IMR-90 (cell line): Measurements from ENCODE around the gene CDC42BPA. TPM values are rescaled to one million over a fixed set of nuclear protein-coding genes. Genes with fewer than 3 reads are reported as not detected.

Experiments
- ATAC-seq: fragments of 200-7000 bp; cut with Tn5 transposase; 2 replicates; pipeline ENCODE4 v1.9.1; 2020; ENCODE audit warnings: low read depth, mild to moderate bottlenecking, moderate library complexity
- BruUV-seq: library from RNA; stranded (reverse); fragments of 400-500 nt; replicated peaks from 2 replicates; lab custom pipeline; 2021; lab: Mats Ljungman, UMichigan
- CTCF ChIA-PET: fragments of 300-600 bp; formaldehyde crosslinking; extraction: SDS; loops from one replicate; lab custom pipeline; 2021; ENCODE audit warnings: antibody characterized with exemption; lab: Yijun Ruan, JAX
- POLR2A ChIA-PET: fragments of 300-600 bp; sonication (Branson Sonifier 250); formaldehyde crosslinking; loops from one replicate; lab custom pipeline; 2022; ENCODE audit warnings: antibody characterized with exemption; ENCODE audit not compliant: unreplicated experiment; lab: Charles Lee
- DNase-seq: peaks from one replicate; pipeline ENCODE4 v3.0.0; 2013
- H2AFZ ChIP-seq: replicated peaks from 2 replicates; pipeline ENCODE3; 2013; ENCODE audit warnings: low read length, mild to moderate bottlenecking; ENCODE audit not compliant: poor library complexity
- H2AK5ac ChIP-seq: 2 replicates; pipeline ENCODE4 v1.6.1; 2013; ENCODE audit warnings: low read depth, low read length, inconsistent platforms
- H2AK9ac ChIP-seq: replicated peaks from 2 replicates; pipeline ENCODE3; 2013; ENCODE audit warnings: mild to moderate bottlenecking, low read depth, low read length, moderate library complexity; ENCODE audit not compliant: poor library complexity
- H2BK120ac ChIP-seq: 2 replicates; pipeline ENCODE4 v1.6.1; 2013; ENCODE audit warnings: low read depth, low read length, inconsistent platforms
- H2BK15ac ChIP-seq: 3 replicates; pipeline ENCODE4 v1.6.1; 2013; ENCODE audit warnings: low read depth, low read length, inconsistent platforms
- H2BK20ac ChIP-seq: 2 replicates; pipeline ENCODE4 v1.6.1; 2013; ENCODE audit warnings: low read depth, mild to moderate bottlenecking, inconsistent platforms, low read length, moderate library complexity
- H2BK5ac ChIP-seq: 2 replicates; pipeline ENCODE4 v1.6.1; 2013; ENCODE audit warnings: mild to moderate bottlenecking, low read depth, low read length, inconsistent platforms; ENCODE audit not compliant: poor library complexity, severe bottlenecking
- H3K14ac ChIP-seq: replicated peaks from 2 replicates; pipeline ENCODE4 v1.6.1; 2013; ENCODE audit warnings: low read depth, low read length, inconsistent platforms
- H3K18ac ChIP-seq: 2 replicates; pipeline ENCODE4 v1.6.1; 2013; ENCODE audit warnings: low read depth, low read length, control low read depth
- H3K23ac ChIP-seq: 2 replicates; pipeline ENCODE4 v1.6.1; 2013; ENCODE audit warnings: low read depth, low read length, inconsistent platforms
- H3K27ac ChIP-seq: 2 replicates; pipeline ENCODE4 v1.5.1; 2013; ENCODE audit warnings: mild to moderate bottlenecking, control low read depth, low read length; ENCODE audit not compliant: insufficient read depth
- H3K27me3 ChIP-seq: 2 replicates; pipeline ENCODE4 v1.6.1; 2013; ENCODE audit warnings: low read length; ENCODE audit not compliant: control insufficient read depth, insufficient read depth
- H3K36me3 ChIP-seq: 2 replicates; pipeline ENCODE4 v1.6.1; 2013; ENCODE audit warnings: low read length, mixed read lengths; ENCODE audit not compliant: control insufficient read depth, insufficient read depth
- H3K4ac ChIP-seq: 2 replicates; pipeline ENCODE4 v1.6.1; 2013; ENCODE audit warnings: low read depth, low read length, inconsistent platforms
- H3K4me1 ChIP-seq: 2 replicates; pipeline ENCODE4 v1.6.1; 2013; ENCODE audit warnings: low read length, mixed read lengths; ENCODE audit not compliant: control insufficient read depth, insufficient read depth
- H3K4me2 ChIP-seq: 2 replicates; pipeline ENCODE4 v1.6.1; 2013; ENCODE audit warnings: low read depth, mild to moderate bottlenecking, control low read depth, low read length, moderate library complexity
- H3K4me3 ChIP-seq: 2 replicates; pipeline ENCODE4 v1.5.1; 2013; ENCODE audit warnings: low read depth, mild to moderate bottlenecking, control low read depth, low read length, moderate library complexity; ENCODE audit not compliant: insufficient read depth
- H3K56ac ChIP-seq: 2 replicates; pipeline ENCODE4 v1.6.1; 2013; ENCODE audit warnings: low read length, inconsistent platforms; ENCODE audit not compliant: insufficient read depth; ENCODE audit errors: extremely low read depth
- H3K79me1 ChIP-seq, 2 experiments: 2 replicates each; pipeline ENCODE4 v1.6.1; 2013; ENCODE audit warnings: low read length in 2 of 2, inconsistent platforms in 1 of 2, low read depth in 1 of 2
- H3K9ac ChIP-seq: 2 replicates; pipeline ENCODE4 v1.6.1; 2013; ENCODE audit warnings: low read depth, low read length, control low read depth
- H3K9me1 ChIP-seq: 2 replicates; pipeline ENCODE4 v1.6.1; 2013; ENCODE audit warnings: low read length, inconsistent platforms; ENCODE audit not compliant: insufficient read depth
- H3K9me3 ChIP-seq: 2 replicates; pipeline ENCODE4 v1.6.1; 2013; ENCODE audit warnings: low read length; ENCODE audit not compliant: control insufficient read depth, insufficient read depth
- H4K20me1 ChIP-seq: 2 replicates; pipeline ENCODE4 v1.6.1; 2013; ENCODE audit warnings: low read length, inconsistent platforms; ENCODE audit not compliant: insufficient read depth
- H4K5ac ChIP-seq: 2 replicates; pipeline ENCODE4 v1.6.1; 2013; ENCODE audit warnings: mild to moderate bottlenecking, low read depth, low read length, control low read depth
- H4K8ac ChIP-seq, 2 experiments: 2 replicates each; pipeline ENCODE4 v1.6.1; 2013; ENCODE audit warnings: low read depth in 2 of 2, low read length in 2 of 2, control low read depth in 1 of 2, inconsistent platforms in 1 of 2
- H4K91ac ChIP-seq: 2 replicates; pipeline ENCODE4 v1.6.1; 2013; ENCODE audit warnings: low read depth, low read length, inconsistent platforms; ENCODE audit not compliant: insufficient read depth
- NFE2L2 ChIP-seq: fragments of 150-350 bp; IDR thresholded peaks from 2 replicates; pipeline ENCODE4 v1.6.1; 2016; ENCODE audit warnings: low read depth, mild to moderate bottlenecking, low read length
- RCOR1 ChIP-seq: IDR thresholded peaks from 2 replicates; pipeline ENCODE4 v1.6.1; 2012; ENCODE audit warnings: mild to moderate bottlenecking, low read length, improper control_type of control experiment; ENCODE audit not compliant: insufficient replicate concordance
- WGBS, 2 experiments: methylation state at CpG; one replicate each; pipeline versions ENCODE4 v1.1.5 to v1.1.7; 2013; ENCODE audit warnings: missing lambda C conversion rate in 2 of 2; ENCODE audit not compliant: insufficient read length in 1 of 2; ENCODE audit errors: extremely low coverage in 2 of 2; 5-methylcytosine and 5-hydroxymethylcytosine counted together
- dilution Hi-C: fragments of 300-500 bp; cut with HindIII; formaldehyde crosslinking; loops from one replicate; pipeline ENCODE4 v1.14.3; 2018; ENCODE audit warnings: low sequenced_read_pairs; ENCODE audit not compliant: unreplicated experiment
- in situ Hi-C: fragments of 300-500 bp; cut with MboI; formaldehyde crosslinking; loops from 3 replicates; pipeline ENCODE4 v1.14.3; 2019; ENCODE audit warnings: low sequenced_read_pairs, inconsistent platforms, mixed read lengths
- intact Hi-C: fragments of 100-400 bp; cut with micrococcal nuclease; formaldehyde crosslinking; loops from 2 replicates; pipeline ENCODE4 v1.10.0; 2022
- polyA plus RNA-seq, 3 experiments: library from polyadenylated mRNA; depleted of rRNA; stranded (reverse); fragments of >200 nt; gene quantifications; 2 replicates each; pipeline ENCODE4 v1.2.3, GENCODE V29; 2012; ENCODE audit warnings: low replicate concordance in 1 of 3
- total RNA-seq: library from RNA; depleted of rRNA; stranded (reverse); fragments of >200 nt; gene quantifications from 2 replicates; pipeline ENCODE4 v1.2.3, GENCODE V29; 2012

Gene CDC42BPA
- total and polyA plus RNA-seq, 2 of the 4 experiments (the other 2 are of a cell fraction), result 9.4 to 27.8 TPM

- no peak overlapping the region for H2AK9ac ChIP-seq
- no peak overlapping the region for H3K14ac ChIP-seq
- H2BK15ac ChIP-seq, result no peak overlapping the region
- no peaks in the 10 kb centered on the region for H3K27me3 ChIP-seq
- H3K9me1 ChIP-seq, result no peaks in the 10 kb centered on the region
- H4K8ac ChIP-seq, result no peak overlapping the region
- intact Hi-C loops, result no loop called here
- H2AK5ac ChIP-seq, result no peak overlapping the region
- in situ Hi-C loops, result no loop called here
- H2BK120ac ChIP-seq, result no peak overlapping the region
- TF ChIP-seq RCOR1, result no peak
- no peak for TF ChIP-seq NFE2L2
- no peak overlapping the region for H4K91ac ChIP-seq
- ChIA-PET CTCF (no interaction called here), POLR2A (no interaction called here)
- dilution Hi-C loops, result no loop called here
- H3K56ac ChIP-seq, result no peak overlapping the region
- H3K4me1 ChIP-seq, result peaks cover 3% of the 10 kb centered on the region; the same call in 1 of the 2 replicates
- no peaks in the 10 kb centered on the region for H3K36me3 ChIP-seq
- H3K9me3 ChIP-seq, result no peaks in the 10 kb centered on the region; the same call in 1 of the 2 replicates
- H3K27ac ChIP-seq, result no peak overlapping the region
- no peak for DNase-seq
- H4K5ac ChIP-seq, result no peak overlapping the region
- no peak overlapping the region for H3K4ac ChIP-seq
- no peak overlapping the region for H2BK5ac ChIP-seq
- H2AFZ ChIP-seq, result no peak overlapping the region
- 100% methylated on average over 1 of the region's 4 CpGs; no CpG with 5 or more reads in 1 of the 2 experiments for WGBS, 2 experiments
- H4K20me1 ChIP-seq, result 0 out of 2 replicates have a peak, but pooled peaks cover 3% of the 10 kb centered on the region
- no peaks in the 10 kb centered on the region for H3K79me1 ChIP-seq
- no peak overlapping the region for H3K9ac ChIP-seq
- no peak overlapping the region for H3K4me2 ChIP-seq
- no peak overlapping the region for H3K4me3 ChIP-seq
- H3K23ac ChIP-seq, result no peak overlapping the region
- no peak for ATAC-seq
- no TSS peak for BruUV-seq
- H2BK20ac ChIP-seq, result no peak overlapping the region
- H3K18ac ChIP-seq, result no peak overlapping the region
These were observed 363.5 kb downstream of the CDC42BPA start for GRCh38 chr1:226954777-226955176.
